ENCODE data around the gene TMEM147. TPM values are rescaled to one million over a fixed set of nuclear protein-coding genes. Genes with fewer than 3 reads are reported as not detected.

Gene TMEM147
- total RNA-seq, 1 donor from 2014 or later: 69.3 TPM

GRCh38 chr19:35539850-35540249, 5.6 kb upstream of the TMEM147 start:
- H3K27me3 Mint-ChIP-seq (ENCODE audit: low read depth, unreplicated experiment): peaks cover 1% of the 10 kb centered on the region
- Histone ChIP-seq H3K4me2 (ENCODE audit: low read length) (no peak overlapping the region), H3K27me3 (ENCODE audit: insufficient read depth, low read length) (no peaks in the 10 kb centered on the region), H3K4me3 (ENCODE audit: insufficient read depth, low read depth, low read length) (no peak overlapping the region), H3K4me1 (ENCODE audit: insufficient read depth, low read length) (peaks cover 6% of the 10 kb centered on the region), H3K9me3 (ENCODE audit: insufficient read depth, low read depth, low read length) (no peaks in the 10 kb centered on the region), H3K9ac (ENCODE audit: low read length) (no peak overlapping the region), H3K79me2 (ENCODE audit: insufficient read depth, low read length) (peaks cover 13% of the 10 kb centered on the region), H3K27ac (ENCODE audit: low read depth, low read length) (no peak overlapping the region), H4K20me1 (ENCODE audit: insufficient read depth, low read length) (no peaks in the 10 kb centered on the region), H3K36me3 (ENCODE audit: insufficient read depth, low read length) (no peaks in the 10 kb centered on the region), H2AFZ (ENCODE audit: low read depth, low read length) (no peak overlapping the region)
- TF ChIP-seq, protein P1, sequence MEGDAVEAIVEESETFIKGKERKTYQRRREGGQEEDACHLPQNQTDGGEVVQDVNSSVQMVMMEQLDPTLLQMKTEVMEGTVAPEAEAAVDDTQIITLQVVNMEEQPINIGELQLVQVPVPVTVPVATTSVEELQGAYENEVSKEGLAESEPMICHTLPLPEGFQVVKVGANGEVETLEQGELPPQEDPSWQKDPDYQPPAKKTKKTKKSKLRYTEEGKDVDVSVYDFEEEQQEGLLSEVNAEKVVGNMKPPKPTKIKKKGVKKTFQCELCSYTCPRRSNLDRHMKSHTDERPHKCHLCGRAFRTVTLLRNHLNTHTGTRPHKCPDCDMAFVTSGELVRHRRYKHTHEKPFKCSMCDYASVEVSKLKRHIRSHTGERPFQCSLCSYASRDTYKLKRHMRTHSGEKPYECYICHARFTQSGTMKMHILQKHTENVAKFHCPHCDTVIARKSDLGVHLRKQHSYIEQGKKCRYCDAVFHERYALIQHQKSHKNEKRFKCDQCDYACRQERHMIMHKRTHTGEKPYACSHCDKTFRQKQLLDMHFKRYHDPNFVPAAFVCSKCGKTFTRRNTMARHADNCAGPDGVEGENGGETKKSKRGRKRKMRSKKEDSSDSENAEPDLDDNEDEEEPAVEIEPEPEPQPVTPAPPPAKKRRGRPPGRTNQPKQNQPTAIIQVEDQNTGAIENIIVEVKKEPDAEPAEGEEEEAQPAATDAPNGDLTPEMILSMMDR (IDR thresholded peaks at IDR 0.05; ENCODE audit: insufficient read depth, low read depth, low read length): no peak
- TF ChIP-seq EZH2 (IDR thresholded peaks at IDR 0.05; ENCODE audit: insufficient read depth, low read length): no peak
- no peaks in the 10 kb centered on the region for H3K9me3 Mint-ChIP-seq (ENCODE audit: unreplicated experiment)
- peaks cover 18% of the 10 kb centered on the region for H3K36me3 Mint-ChIP-seq (ENCODE audit: low read depth, unreplicated experiment)
- H3K4me3 Mint-ChIP-seq (ENCODE audit: unreplicated experiment): no peak overlapping the region
- no peak for FAIRE-seq
- no peak overlapping the region for H3K27ac Mint-ChIP-seq (ENCODE audit: unreplicated experiment)
- DNase-seq (ENCODE audit: low read depth): no peak
- peaks cover 3% of the 10 kb centered on the region for H3K4me1 Mint-ChIP-seq (ENCODE audit: low read depth, unreplicated experiment)

DNA sequence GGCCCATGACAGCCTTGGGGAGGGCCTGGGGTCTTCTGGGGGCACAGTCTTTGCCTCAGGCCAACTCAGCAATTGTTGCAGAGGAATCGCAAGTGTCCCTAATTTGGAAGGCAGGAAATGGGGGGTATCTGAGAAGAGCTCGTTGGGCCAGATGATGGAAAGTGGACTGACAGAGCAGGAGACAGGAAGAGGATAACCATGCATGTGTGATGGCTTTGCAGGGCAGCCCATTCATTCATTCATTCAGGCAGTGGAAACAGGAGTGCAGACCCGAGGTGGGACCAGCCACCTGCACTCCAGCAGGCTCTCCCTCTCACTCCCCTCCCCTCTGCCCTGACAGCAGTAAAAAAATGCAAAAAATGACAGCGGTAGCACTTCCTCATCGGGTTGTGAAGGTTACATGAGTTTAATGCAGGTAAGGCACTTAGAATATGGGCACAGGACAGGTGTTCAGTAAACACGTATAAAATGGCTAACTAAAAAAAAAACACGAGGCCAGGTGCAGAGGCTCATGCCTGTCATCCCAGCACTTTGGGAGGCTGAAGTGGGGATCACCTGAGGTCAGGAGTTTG, 5.0 kb upstream of the TMEM147 start:
- Histone ChIP-seq H3K4me2 (ENCODE audit: low read length) (no peak overlapping the region), H3K79me2 (ENCODE audit: insufficient read depth, low read length) (peaks cover 18% of the 10 kb centered on the region), H3K4me1 (ENCODE audit: insufficient read depth, low read length) (peaks cover 6% of the 10 kb centered on the region), H3K4me3 (ENCODE audit: insufficient read depth, low read depth, low read length) (no peak overlapping the region), H3K36me3 (ENCODE audit: insufficient read depth, low read length) (no peaks in the 10 kb centered on the region), H3K27me3 (ENCODE audit: insufficient read depth, low read length) (no peaks in the 10 kb centered on the region), H3K9ac (ENCODE audit: low read length) (no peak overlapping the region), H3K9me3 (ENCODE audit: insufficient read depth, low read depth, low read length) (no peaks in the 10 kb centered on the region), H2AFZ (ENCODE audit: low read depth, low read length) (no peak overlapping the region), H3K27ac (ENCODE audit: low read depth, low read length) (no peak overlapping the region), H4K20me1 (ENCODE audit: insufficient read depth, low read length) (no peaks in the 10 kb centered on the region)
- H3K4me1 Mint-ChIP-seq (ENCODE audit: low read depth, unreplicated experiment): peaks cover 3% of the 10 kb centered on the region
- peaks cover 18% of the 10 kb centered on the region for H3K36me3 Mint-ChIP-seq (ENCODE audit: low read depth, unreplicated experiment)
- H3K27ac Mint-ChIP-seq (ENCODE audit: unreplicated experiment): no peak overlapping the region
- TF ChIP-seq, protein P1 (IDR thresholded peaks at IDR 0.05; ENCODE audit: insufficient read depth, low read depth, low read length): no peak
- no peak for TF ChIP-seq EZH2 (IDR thresholded peaks at IDR 0.05; ENCODE audit: insufficient read depth, low read length)
- no peaks in the 10 kb centered on the region for H3K9me3 Mint-ChIP-seq (ENCODE audit: unreplicated experiment)
- DNase-seq (ENCODE audit: low read depth) (no peak), FAIRE-seq (no peak)
- H3K4me3 Mint-ChIP-seq (ENCODE audit: unreplicated experiment): no peak overlapping the region
- no peaks in the 10 kb centered on the region for H3K27me3 Mint-ChIP-seq (ENCODE audit: low read depth, unreplicated experiment)

GRCh38 chr19:35542209-35542608, 3.2 kb upstream of the TMEM147 start:
- no peak overlapping the region for H3K4me3 Mint-ChIP-seq (ENCODE audit: unreplicated experiment)
- no peak overlapping the region for H2AFZ ChIP-seq (ENCODE audit: low read depth, low read length)
- TF ChIP-seq, protein P1 (IDR thresholded peaks at IDR 0.05; ENCODE audit: insufficient read depth, low read depth, low read length): no peak
- TF ChIP-seq EZH2 (IDR thresholded peaks at IDR 0.05; ENCODE audit: insufficient read depth, low read length): no peak

More at GRCh38 chr19:35542209-35542608, 3.2 kb upstream of the TMEM147 start:
- peaks cover 36% of the 10 kb centered on the region for H3K79me2 ChIP-seq (ENCODE audit: insufficient read depth, low read length)
- H4K20me1 ChIP-seq (ENCODE audit: insufficient read depth, low read length): peaks cover 4% of the 10 kb centered on the region
- no peak overlapping the region for H3K4me3 ChIP-seq (ENCODE audit: insufficient read depth, low read depth, low read length)
- no peak overlapping the region for H3K27ac ChIP-seq (ENCODE audit: low read depth, low read length)
- peaks cover 22% of the 10 kb centered on the region for H3K36me3 Mint-ChIP-seq (ENCODE audit: low read depth, unreplicated experiment)
- no peak overlapping the region for H3K9ac ChIP-seq (ENCODE audit: low read length)
- no peaks in the 10 kb centered on the region for H3K9me3 ChIP-seq (ENCODE audit: insufficient read depth, low read depth, low read length)
- FAIRE-seq: no peak
- H3K27me3 ChIP-seq (ENCODE audit: insufficient read depth, low read length): no peaks in the 10 kb centered on the region
- H3K9me3 Mint-ChIP-seq (ENCODE audit: unreplicated experiment): no peaks in the 10 kb centered on the region
- no peaks in the 10 kb centered on the region for H3K27me3 Mint-ChIP-seq (ENCODE audit: low read depth, unreplicated experiment)
- H3K36me3 ChIP-seq (ENCODE audit: insufficient read depth, low read length): no peaks in the 10 kb centered on the region
- H3K4me1 Mint-ChIP-seq (ENCODE audit: low read depth, unreplicated experiment): peaks cover 8% of the 10 kb centered on the region
- H3K4me2 ChIP-seq (ENCODE audit: low read length): no peak overlapping the region
- no peak for DNase-seq (ENCODE audit: low read depth)
- H3K27ac Mint-ChIP-seq (ENCODE audit: unreplicated experiment): no peak overlapping the region
- H3K4me1 ChIP-seq (ENCODE audit: insufficient read depth, low read length): peaks cover 15% of the 10 kb centered on the region
